ENCODE results near the gene HS3ST1.

DNA sequence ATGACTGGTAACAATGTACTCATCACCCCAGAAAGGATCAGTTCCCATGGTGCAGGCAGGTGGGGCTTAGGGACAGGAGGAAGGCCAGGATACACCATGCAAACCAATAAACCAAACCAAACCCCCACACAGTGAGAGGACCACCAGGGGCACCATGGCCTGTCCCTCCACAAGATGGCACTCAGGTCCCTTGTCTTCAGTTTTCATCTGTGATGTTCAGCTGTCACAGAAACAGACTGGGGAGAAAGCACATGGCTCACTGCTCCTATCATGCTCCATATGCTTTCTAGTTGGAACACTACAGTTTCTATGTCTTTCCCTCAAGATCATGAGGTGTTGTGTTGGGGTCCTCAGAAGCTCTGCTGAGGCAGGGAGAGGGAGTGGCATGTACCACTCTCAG lies 10.1 kb downstream of the HS3ST1 start:
- no peak for TF ChIP-seq POLR2A (IDR thresholded peaks at IDR 0.05)
- TF ChIP-seq, protein P1, sequence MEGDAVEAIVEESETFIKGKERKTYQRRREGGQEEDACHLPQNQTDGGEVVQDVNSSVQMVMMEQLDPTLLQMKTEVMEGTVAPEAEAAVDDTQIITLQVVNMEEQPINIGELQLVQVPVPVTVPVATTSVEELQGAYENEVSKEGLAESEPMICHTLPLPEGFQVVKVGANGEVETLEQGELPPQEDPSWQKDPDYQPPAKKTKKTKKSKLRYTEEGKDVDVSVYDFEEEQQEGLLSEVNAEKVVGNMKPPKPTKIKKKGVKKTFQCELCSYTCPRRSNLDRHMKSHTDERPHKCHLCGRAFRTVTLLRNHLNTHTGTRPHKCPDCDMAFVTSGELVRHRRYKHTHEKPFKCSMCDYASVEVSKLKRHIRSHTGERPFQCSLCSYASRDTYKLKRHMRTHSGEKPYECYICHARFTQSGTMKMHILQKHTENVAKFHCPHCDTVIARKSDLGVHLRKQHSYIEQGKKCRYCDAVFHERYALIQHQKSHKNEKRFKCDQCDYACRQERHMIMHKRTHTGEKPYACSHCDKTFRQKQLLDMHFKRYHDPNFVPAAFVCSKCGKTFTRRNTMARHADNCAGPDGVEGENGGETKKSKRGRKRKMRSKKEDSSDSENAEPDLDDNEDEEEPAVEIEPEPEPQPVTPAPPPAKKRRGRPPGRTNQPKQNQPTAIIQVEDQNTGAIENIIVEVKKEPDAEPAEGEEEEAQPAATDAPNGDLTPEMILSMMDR (IDR thresholded peaks at IDR 0.05): no peak
